ENCODE measurements around the gene TNC. TPM values are rescaled to one million over a fixed set of nuclear protein-coding genes. Genes with fewer than 3 reads are reported as not detected.

Gene TNC
- total RNA-seq, 1 donor from 2014 or later = 21.5 TPM

GRCh38 chr9:114995681-114996221 is 122.2 kb downstream of the TNC start:
- H3K9me3 Mint-ChIP-seq = no peaks in the 10 kb centered on the region

GRCh38 chr9:114994768-114995167 is 123.2 kb downstream of the TNC start:
- Mint-ChIP-seq H3K36me3 (no peaks in the 10 kb centered on the region), H3K4me3 (no peak overlapping the region), H3K27ac (no peak overlapping the region), H3K27me3 (ENCODE audit: low read depth) (no peaks in the 10 kb centered on the region), H3K9me3 (no peaks in the 10 kb centered on the region), H3K4me1 (peaks cover 6% of the 10 kb centered on the region)
- DNase-seq (ENCODE audit: low spot score in 2 of 2, unreplicated experiment in 2 of 2) = no peak
- no peak for TF ChIP-seq CTCF (IDR thresholded peaks at IDR 0.05; ENCODE audit: unreplicated experiment)

More at GRCh38 chr9:114995681-114996221, 122.2 kb downstream of the TNC start:
- TF ChIP-seq CTCF (IDR thresholded peaks at IDR 0.05; ENCODE audit: unreplicated experiment) = no peak
- H3K36me3 Mint-ChIP-seq = no peaks in the 10 kb centered on the region
- H3K27me3 Mint-ChIP-seq (ENCODE audit: low read depth) = no peaks in the 10 kb centered on the region
- H3K27ac Mint-ChIP-seq = no peak overlapping the region
- no peak for DNase-seq (ENCODE audit: low spot score in 2 of 2, unreplicated experiment in 2 of 2)
- peaks cover 6% of the 10 kb centered on the region for H3K4me1 Mint-ChIP-seq
- H3K4me3 Mint-ChIP-seq = no peak overlapping the region

- Mint-ChIP-seq H3K9me3 (no peaks in the 10 kb centered on the region), H3K27me3 (ENCODE audit: low read depth) (no peaks in the 10 kb centered on the region), H3K4me3 (no peak overlapping the region), H3K4me1 (peaks cover 8% of the 10 kb centered on the region), H3K36me3 (no peaks in the 10 kb centered on the region), H3K27ac (no peak overlapping the region)
- DNase-seq (ENCODE audit: low spot score in 2 of 2, unreplicated experiment in 2 of 2) = no peak
- no peak for TF ChIP-seq CTCF (IDR thresholded peaks at IDR 0.05; ENCODE audit: unreplicated experiment)
Observed at GRCh38 chr9:114991861-114992260, 126.1 kb downstream of the TNC start.

GRCh38 chr9:114990901-114991300 is 127.1 kb downstream of the TNC start:
- TF ChIP-seq CTCF (IDR thresholded peaks at IDR 0.05; ENCODE audit: unreplicated experiment) = no peak
- peaks cover 8% of the 10 kb centered on the region for H3K4me1 Mint-ChIP-seq
- H3K4me3 Mint-ChIP-seq = no peak overlapping the region
- no peaks in the 10 kb centered on the region for H3K36me3 Mint-ChIP-seq
- no peak overlapping the region for H3K27ac Mint-ChIP-seq
- no peak for DNase-seq (ENCODE audit: low spot score in 2 of 2, unreplicated experiment in 2 of 2)
- H3K9me3 Mint-ChIP-seq = no peaks in the 10 kb centered on the region
- no peaks in the 10 kb centered on the region for H3K27me3 Mint-ChIP-seq (ENCODE audit: low read depth)

GRCh38 chr9:114989600-114990410 is 128.2 kb downstream of the TNC start:
- Mint-ChIP-seq H3K9me3 (no peaks in the 10 kb centered on the region), H3K27me3 (ENCODE audit: low read depth) (no peaks in the 10 kb centered on the region), H3K36me3 (no peaks in the 10 kb centered on the region), H3K4me1 (peaks cover 3% of the 10 kb centered on the region), H3K4me3 (no peak overlapping the region), H3K27ac (no peak overlapping the region)
- TF ChIP-seq CTCF (IDR thresholded peaks at IDR 0.05; ENCODE audit: unreplicated experiment) = no peak
- DNase-seq (ENCODE audit: low spot score in 2 of 2, unreplicated experiment in 2 of 2) = no peak
